ENCODE measurements around the gene LTK. TPM values are rescaled to one million over a fixed set of nuclear protein-coding genes. Genes with fewer than 3 reads are reported as not detected.

The LTK gene
- total and polyA plus RNA-seq, 2 of the 8 experiments (the other 6 are each of a cell fraction or from before 2014, with no cell fraction given) = 0.05 to 0.19 TPM

GRCh38 chr15:41502795-41503668 lies 10.6 kb downstream of the LTK start (continued):
- TF ChIP-seq CTBP2 (IDR thresholded peaks at IDR 0.05; ENCODE audit: borderline replicate concordance, insufficient read depth, insufficient read length, low read length) = peak; percentile 21
- TF ChIP-seq RAD21 (IDR thresholded peaks at IDR 0.05 in 1 of 2, conservative IDR thresholded peaks at IDR 0.05 in 1 of 2; ENCODE audit: low read depth in 2 of 2, low read length in 2 of 2) = no peak

Measured in H1 (cell line).